Measurements from ENCODE around the gene ARHGAP4.

The ARHGAP4 gene

DNA sequence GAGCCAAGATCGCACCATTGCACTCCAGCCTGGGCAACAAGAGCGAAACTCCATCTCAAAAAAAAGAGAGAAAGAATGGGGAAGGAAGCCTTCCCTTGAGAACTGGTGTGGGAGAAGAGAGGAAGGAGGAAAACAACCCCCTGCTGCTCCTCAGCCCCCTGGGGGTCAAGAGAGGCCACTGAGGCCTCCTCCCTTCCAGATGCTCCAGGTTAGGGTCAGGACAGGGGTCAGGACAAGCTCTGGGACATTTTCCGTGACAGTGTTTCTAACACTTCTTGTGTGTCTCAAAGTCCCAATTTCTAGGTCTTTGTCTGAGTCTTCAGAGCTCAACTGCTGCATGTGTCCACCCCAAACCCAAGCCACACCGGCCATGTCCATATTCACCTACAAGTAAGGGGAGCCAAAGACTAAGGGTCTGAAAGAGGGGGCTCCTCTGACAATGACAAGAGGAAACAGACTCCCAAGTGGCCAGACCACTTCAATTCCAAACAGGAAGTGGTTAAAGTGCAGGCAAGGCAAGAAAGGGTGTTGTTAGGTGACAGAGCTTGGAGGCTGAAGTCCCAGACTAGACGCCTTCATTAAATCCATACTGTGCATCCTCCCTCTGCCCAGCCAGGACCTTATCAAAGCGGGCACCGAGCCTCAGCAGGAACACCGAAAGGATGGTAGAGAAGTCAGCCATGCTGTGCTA lies 48.3 kb downstream of the ARHGAP4 start:
- no peak for DNase-seq

DNA sequence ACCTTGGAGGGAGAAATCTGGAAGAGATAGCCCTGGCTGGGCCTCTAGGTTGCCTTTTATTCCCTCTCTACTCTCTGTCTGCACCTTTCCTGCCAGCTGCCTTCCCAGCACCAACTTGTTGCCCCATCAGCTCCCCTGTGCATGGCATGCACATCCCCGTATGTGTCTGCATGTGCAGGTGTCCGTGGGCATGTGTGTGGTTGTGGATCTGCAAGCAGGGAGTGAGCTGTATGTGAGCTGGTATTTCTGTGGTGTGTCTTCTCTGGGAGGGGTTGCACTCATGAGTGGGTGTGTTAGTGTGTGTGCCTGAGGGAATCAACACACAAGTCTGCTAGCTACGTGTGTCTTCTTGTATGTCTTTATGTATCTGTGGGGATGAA lies 50.0 kb downstream of the ARHGAP4 start:
- no peak for DNase-seq

DNA sequence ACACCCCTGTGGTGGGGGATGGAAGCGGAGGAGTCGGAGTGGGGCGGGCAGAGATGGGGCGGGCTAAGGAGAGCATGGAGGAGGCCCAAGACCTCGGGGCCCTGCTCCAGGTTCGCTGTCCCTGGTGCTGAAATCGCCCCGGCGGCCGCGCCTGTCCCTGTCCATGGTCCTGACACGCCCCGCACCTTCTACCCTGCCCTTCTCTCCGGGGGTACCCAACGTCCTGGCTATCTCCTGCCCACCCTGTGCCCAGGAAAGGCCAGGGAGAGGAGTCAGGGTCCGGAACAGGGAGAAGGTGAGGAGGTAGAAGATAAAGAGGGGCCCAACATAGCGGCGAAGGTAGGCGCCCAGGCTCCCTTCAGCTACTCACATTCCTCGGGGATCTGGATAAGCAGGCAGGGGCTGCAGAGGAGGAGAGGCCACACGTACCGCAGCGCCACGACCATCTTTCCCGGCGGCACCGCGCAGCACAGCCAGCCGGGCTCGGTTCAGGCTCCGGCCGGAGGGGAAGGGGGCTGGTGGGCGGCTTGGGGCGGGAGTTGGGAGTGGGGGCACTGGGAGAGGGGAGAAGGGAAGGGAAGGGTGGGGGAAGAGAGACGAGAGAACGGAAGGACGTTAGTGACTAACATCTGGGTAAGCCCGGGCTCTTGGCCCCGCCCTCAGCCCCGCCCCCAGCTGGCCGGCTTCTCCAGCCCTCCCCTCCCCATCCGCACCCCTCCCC lies 50.5 kb downstream of the ARHGAP4 start:
- no peak for DNase-seq

DNA sequence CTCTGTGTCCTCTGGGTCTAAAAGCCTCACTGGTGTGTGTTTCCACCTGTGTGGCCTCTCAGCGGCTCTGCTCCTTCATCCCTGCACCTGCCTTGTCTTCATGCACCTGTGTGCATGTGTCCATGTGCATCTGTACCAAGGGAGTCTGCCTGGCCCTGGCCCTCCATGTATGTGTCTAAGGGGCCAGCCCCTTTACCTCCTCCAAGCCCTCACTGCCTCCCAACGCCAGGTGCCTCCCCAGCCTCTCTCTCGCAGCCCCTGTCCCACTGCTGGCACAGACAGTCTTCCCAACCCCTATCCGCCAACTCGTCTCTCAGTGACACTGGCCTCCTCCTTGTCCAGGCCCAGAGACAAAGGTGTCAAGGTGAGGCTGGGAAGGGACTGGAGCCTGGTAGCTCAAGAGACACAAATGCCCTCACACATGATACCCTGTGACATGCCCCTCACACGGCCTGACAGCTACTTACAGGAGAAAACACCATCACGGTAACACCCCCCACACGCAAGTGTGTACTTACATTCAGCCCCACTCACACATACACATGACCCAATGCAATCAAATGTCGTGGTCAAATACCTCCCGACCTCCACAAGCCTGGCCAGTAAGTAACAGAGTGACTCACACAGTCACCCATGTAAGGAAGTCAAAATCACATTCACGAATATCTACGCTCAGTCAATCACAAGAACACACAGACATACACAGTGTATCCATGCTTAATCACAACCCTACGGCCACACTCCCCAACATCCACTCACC lies 51.5 kb downstream of the ARHGAP4 start:
- DNase-seq = no peak

DNA sequence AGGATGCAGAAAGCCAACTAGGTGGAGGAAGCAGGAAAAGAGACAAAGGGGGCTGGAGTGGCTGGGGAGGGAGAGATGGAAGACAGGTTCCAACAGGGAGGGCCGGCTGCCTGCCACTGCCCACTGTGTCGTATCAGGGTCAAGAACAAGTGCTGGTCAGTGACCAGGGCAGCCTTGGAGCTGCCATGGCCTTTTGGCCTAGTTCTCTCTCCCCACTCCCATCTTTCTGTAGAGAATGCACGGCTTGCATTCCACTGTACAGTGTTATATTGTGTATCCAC lies 52.0 kb downstream of the ARHGAP4 start:
- DNase-seq = no peak

DNA sequence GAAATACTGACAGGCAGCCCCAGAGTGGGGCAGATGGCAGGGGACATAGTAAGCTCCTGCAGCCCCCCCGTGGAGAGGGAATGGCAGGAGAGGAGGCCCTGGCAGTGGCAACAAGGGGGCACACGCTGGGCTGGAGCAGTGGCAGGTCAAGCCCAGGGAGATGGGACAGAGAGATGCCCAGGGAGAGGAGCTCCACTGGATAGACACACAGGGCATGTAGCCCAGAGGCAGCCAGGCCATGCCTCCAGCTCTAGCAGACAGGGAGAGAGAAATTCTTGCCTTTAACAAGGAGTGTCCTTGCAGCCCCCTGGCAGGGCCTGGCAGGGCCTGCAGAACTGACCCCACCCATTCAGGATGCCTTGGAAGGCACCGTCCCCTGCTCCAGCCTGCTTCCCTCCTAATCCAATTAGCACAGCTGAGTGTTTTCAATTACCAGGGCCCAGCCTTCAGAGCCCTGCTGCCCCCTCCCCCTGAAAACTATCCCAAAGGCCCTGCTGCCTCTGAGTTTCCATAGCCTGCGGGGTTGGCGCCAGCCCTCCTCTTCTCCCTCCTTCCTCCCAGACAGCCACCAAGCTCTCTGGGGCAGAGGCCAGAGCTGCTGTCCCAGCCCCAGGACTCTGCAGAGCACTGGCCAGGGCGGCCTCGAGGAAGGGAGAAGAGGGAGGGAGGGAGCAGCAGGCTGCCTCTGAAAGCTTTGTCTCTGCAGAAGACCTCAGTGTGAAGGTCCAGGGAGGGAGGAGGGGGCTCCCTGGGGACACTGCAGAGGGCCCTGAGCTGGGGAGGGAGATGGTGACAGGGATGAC lies 52.6 kb downstream of the ARHGAP4 start:
- no peak for DNase-seq

DNA sequence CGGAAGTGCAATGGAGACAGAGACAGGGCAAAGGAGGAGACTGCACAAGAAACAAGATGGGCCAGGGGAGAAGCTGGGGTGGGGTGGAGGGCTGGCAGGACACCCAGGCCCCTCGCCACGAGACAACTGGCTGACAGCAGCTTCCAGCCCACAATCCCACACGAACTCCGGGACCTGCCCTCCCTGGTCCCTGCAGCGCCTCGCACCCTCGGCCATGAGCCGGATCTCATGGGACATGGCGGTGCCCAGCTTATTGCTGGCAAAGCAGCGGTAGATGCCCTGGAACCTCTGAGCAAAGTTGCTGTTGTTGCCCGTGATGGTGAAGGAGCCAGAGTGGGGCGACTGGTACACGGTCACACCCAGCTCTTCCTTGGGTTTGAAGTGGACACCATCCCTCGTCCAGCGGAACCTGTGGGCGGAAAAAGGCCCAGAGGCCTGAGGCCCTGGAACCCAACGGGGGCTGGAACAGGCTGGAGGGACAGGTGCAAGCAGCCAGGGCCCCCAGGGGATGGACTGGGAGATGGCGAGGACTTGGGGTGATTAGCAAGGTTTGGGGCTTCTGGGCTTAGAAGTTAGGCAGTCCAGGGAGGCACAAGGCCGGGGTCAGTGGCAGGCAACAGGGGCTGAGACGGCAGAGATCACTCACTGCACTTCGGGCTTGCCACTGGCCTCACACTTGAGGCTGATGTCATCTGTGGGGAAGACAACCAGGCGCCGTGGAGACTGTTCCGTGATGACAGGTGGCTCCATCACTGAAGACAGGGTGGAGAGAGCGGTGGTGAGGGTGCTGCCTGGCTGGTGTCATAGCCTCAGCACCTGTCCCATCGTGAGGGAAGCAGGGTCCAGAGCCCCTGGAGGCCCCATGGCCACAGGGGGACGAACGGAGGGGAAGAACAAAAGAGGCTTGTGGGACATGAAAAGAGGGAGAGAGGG lies 53.9 kb downstream of the ARHGAP4 start:
- DNase-seq = no peak

DNA sequence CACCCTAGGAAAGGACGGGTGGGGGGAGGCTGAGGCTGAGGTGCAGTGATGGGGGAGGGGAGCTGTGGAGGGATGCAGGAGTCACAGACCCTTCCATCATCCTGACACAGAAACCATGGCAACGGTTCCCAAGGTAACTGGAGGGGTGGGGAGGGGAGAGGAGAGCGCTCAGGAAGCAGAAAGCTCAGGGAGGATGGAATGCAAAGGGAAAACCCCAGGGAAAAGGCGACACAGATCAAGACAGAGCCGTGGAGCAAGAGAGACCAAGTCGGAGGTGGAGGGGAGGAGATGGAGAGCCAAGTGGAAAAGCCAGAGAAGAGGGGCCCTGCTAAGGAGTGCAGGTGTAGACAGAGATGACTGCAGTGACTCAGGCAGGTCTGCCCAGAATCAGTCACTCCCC lies 54.6 kb downstream of the ARHGAP4 start:
- no peak for DNase-seq

DNA sequence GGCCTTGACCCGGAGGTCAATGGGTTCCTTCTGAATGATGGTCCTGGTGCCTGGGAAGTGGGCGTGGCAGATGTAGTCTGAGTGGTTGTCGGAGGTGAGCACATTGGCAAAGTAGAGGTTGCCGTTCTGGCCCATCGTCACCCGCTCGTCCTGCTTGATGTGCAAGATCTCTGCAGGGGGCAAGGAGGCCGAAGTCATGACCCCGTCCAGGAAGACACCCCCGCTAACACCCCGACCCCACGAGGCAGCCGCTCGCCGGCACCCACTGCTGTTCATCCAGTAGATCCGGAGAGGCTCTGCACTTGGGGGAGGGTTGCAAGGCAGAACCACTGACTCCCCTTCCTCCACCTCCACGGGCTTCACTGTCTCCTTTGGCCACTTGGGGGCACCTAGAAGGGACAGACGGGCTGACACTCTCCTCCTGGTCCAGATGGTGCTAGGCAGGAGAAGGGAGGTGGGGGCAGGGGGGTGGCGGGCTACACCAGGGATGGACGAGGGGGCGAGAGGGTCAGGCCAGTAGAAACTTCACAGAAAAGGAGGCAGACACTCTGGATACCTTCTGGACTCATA lies 55.2 kb downstream of the ARHGAP4 start:
- DNase-seq = no peak

DNA sequence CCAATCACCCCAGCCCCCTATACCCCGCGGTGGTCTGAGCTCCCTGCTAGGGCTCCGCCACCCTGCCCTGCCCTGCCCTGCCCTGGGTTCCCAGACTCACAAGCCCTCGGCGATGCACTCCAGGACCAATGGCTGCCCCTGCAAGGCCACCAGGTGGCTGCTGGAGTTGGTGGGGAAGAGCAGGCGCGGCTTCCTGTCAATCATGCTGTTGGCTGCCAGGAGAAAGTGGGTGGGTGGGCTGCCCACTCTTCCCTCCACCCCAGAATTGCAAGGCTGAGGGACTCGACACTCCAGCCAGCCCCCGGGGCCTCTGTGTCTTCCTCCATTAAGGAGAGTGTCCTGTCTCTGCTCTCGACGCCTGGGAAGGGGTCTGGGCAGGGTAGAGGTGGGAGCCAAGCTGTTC lies 55.8 kb downstream of the ARHGAP4 start:
- no peak for DNase-seq

DNA sequence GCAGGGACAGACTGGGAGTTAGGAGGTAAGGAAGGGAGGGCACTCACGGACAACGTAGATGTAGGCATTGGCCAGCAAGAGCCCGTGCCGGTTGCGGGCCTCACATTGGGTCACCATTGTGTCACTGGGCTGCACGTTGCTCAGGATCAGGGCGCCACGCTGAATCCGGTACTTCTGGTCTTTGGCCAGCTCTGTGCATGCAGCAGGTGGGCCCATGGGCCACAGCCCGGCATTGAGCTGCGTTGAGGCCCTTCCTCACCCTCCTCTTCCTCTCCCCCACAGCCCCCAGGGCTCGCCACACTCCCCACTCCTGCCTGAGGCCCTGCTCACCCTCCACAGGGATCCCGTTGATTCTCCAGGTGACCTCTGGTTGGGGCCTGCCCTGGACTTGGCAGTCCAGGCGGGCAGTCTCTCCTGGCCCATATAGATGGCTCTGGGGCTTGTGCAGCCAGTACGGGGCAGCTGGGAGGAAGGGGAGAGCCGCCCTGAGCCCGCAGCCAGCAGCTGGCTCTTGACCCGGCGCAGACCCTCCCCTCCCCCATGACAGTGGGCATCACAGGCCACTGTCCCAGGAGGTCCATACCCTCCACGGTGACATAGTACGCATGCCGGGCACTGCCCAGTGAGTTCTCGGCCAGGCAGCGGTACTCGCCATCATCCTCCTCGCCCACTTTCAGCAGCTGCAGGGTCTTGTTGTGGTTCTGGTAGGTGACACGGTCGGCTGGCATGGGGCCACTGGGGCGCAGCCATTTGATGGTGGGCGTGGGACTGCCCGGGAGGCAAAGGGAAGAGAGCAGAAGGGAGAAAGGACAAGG lies 56.4 kb downstream of the ARHGAP4 start:
- DNase-seq = no peak

DNA sequence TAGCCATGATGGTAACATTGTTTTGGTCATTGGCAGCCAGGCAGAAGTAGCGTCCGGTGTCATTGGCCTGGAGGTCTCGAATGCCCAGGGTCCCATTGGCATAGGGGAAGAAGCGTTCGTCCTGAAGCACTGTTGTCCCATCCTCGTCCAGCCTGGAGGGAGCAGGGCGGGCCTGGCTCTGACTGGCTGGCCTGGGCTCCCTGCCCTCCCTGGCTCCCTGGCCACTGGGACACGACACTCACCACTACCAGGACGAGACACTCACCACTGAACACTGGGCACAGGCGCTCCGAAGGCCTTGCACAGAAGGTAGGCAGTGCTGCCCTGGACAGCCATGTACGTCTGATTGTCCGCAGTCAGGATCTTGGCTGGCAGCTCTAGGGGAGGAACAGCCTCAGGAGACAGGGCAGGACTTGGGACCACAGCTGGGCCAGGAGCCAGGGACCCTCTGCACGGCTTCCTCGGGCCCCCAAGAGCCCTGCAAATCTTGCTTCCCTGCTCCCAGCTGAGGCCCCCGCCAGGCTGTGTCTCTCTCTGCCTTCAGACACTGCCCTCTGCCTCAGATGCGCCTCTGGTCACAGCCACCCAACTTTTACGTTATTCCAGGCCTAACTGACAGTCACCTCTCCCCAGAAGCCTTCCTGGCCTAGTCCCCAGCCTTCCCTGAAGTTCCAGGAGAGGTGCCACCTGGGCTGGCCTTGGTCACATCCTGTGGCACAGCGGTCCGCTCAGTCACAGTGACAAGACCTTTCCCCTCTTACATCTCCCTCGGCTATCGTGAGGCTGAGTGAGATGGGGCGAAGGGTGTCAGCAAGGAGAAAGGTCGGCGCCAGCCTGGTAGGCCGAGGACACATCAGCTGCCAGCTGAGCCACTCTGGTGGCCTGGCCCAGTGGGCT lies 57.2 kb downstream of the ARHGAP4 start:
- DNase-seq = no peak

DNA sequence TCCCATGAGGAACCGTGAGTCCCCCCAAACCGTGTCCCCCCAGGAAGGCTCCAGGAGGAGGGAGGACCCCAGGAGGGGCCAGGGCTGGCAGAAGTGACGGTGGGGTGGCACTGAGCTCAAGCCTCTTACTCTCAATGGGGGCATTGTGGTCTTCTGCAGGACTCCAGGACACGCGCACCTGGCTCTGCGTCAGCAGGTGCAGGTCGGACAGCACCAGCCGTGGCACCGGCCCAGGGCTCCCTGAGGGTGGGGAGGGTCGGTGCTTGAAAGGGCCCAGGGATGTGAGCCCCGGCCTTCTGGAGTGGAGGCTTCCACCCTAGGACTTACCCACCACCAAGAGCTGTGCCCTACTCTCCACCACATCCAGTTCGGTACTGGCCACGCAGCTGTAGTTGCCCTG lies 58.4 kb downstream of the ARHGAP4 start:
- DNase-seq = no peak

DNA sequence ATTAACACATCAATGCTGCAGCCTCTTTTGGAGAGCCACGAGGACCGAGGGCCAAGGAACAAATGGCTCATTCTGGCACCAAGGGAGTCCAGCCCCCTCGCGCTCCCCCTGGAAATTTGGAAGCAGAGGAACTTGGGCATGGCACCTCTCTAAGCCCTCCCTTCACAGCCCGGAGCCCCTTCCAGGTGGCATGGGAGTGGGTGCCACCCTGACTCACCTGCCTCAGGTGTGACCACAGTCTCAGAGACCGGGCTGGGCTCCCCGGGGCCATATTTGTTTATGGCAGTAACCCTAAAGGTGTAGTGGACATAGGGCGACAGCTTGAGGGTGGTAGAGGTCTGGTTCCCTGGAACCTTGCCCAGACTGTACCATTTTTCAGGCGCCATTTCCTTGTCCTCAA lies 58.9 kb downstream of the ARHGAP4 start:
- no peak for DNase-seq

DNA sequence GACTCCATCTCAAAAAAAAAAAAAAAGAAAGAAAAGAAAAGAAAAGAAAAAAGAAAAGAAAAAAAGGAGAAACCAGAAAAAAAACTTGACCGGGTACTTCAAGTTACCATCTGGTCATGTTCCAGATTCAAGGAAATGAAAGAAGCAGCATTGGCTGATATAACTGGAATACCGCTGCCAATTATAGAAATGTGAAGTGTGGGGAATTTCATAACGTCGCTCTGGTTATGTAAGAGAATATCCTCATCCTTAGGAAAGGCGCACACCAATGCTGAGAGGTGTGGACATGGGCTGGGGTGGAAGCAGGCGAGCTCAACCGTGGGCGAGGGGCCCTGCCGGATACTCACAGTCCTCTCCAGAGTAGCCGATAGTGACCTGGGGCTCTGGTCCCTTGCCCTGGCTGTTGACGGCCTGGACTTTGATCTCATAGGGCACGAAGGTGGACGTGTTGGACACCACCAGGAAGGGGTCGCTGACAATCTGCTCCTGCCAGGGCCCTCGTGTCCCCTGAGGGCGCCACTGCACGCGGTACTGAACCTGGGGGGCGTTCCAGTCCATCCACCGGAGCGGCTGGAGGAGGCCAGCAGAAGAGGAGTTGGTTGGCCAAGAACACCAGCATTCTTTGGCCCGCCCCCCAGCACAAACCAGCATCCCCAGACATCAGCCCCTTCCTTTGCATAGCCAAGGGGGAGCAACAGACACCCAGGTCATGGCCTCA lies 59.6 kb downstream of the ARHGAP4 start:
- DNase-seq = no peak

DNA sequence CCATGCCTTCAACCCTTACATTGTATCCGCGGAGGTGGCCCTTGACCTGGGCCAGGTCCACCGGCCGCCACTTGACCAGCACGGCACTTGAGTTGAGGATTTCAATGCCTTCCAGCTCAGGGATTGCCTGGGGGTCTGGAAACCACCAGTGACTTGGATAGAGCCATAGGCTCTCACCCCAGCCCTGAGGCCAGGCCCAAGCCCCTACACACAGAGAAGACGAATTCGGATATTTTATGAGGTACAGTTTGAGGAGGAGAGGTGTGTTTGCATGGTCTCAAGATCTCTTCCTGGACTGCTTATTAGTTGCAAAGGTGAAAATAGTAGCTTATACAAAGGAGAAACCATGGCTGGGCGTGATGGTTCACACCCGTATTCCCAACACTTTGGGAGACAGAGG lies 60.4 kb downstream of the ARHGAP4 start:
- DNase-seq = no peak

DNA sequence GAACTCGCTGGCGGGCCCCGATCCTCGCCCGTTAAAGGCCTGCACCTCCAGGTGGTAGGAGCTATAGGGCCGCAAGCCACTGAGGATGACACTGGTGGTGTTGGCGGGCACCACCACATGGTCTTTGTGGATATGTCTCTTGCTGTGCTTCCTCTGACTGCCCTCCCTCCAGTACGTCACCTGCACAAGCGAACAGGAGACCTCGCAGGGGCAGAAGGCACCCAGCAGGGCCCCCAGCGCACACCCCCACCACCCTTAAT lies 60.8 kb downstream of the ARHGAP4 start:
- DNase-seq = no peak

DNA sequence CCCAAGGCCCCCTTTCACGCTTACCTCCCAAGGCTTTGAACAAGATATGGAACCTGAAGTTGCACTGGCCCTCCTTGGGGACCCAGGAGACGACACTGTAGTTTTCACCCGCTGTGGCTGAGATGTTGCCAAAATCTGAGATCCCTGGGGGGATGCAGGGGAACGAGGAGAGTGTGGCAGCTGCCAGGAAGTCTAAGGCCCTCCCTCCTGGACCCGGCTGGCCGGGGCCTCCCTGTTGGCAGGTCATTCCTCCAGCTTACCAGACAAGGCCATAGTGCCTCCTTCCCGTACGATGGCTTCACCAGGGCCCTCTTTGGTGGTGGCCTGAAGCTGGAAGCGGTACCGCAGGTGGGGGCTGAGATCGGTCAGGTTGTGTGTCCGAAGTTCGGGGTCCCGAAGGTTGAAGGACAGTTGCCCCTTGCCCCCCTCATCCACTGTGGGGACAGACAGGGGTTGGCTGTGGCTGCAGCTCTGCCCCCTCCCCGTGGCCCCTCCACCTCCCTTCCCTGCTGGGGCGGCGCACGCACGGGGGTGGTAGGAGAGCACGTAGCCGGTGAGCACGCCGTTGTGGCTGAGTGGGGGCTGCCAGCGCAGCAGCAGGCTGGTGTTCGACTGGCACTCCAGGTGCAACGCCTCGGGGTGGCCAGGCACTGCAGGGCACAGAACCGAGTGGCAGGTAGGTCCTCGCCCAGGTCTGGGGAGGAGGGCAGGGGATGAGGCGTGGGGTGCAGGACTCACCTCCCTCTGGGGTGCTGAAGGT lies 61.3 kb downstream of the ARHGAP4 start:
- no peak for DNase-seq

DNA sequence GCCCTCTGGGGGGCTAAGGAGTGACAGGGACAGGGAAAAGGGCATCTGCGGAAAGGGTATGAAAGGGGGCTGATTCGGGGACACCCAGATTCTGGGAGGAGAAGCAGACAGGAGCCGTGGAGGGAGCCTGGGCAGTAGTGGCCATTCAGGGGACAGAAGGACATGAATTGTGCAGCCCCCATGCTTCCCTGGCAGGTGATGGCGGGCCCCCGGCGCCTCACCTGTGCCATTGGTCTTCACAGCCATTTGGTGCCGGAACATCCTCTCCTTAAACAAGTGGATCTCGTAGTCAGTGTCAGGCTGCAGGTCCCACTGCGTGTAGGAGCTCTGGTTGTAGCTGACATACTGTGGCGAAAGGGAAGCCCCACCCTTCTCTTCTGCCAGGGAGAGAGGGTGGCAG lies 62.0 kb downstream of the ARHGAP4 start:
- DNase-seq = no peak
